Activated CD4-positive, alpha-beta T cell treated with anti-CD3 and anti-CD28 coated beads for 48 hours (primary cell): ENCODE results near the gene ACOT6.
"Not testable (repeated sequence)": the region's sequence is repeated elsewhere in the genome, so short reads cannot be mapped to it uniquely, and the experiment has no call there.

ENCODE experiments used
- DNase-seq: peaks from one replicate; pipeline ENCODE4 v3.0.0-alpha.2; 2020

The ACOT6 gene

DNA sequence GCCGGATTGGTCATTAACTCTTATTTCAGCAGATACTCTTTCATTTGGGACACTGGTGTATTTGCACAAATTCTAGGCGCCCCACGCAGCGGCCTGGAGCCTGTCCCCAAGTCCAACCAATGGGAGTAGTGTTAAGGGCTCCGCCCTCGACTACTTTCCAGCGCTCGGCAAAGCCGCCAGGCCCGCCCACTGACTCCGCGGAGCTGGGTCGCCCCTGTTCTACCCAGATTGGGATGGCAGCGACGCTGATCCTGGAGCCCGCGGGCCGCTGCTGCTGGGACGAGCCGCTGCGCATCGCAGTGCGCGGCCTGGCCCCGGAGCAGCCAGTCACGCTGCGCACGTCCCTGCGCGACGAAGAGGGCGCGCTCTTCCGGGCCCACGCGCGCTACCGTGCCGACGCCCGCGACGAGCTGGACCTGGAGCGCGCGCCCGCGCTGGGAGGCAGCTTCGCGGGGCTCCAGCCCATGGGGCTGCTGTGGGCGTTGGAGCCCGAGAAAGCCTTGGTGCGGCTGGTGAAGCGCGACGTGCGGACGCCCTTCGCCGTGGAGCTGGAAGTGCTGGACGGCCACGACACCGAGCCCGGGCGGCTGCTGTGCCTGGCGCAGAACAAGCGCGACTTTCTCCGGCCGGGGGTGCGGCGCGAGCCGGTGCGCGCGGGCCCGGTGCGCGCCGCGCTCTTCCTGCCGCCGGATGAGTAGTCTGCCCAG is at the start of gene ACOT6:
ACOT6 (plus strand) TSS at position 179 of the 707 bp plus-strand sequence; CDS start at position 234, 55 bp downstream.
- DNase-seq, result peak; percentile 80

DNA sequence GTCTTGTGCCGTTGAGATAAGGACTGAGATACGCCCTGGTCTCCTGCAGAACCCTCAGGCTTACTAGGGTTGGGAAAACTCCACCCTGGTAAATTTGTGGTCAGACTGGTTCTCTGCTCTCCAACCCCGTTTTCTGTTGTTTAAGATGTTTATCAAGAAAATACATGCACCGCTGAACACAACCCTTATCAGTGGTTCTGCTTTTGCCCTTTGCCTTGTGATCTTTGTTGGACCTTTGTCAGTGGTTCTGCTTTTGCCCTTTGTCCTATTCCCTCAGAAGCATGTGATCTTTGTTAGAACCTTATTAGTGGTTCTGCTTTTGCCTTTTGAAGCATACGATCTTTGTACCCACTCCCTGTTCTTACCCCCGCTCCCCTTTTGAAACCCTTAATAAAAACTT is 49.6 kb upstream of the ACOT6 start:
- DNase-seq, result not testable (repeated sequence)

DNA sequence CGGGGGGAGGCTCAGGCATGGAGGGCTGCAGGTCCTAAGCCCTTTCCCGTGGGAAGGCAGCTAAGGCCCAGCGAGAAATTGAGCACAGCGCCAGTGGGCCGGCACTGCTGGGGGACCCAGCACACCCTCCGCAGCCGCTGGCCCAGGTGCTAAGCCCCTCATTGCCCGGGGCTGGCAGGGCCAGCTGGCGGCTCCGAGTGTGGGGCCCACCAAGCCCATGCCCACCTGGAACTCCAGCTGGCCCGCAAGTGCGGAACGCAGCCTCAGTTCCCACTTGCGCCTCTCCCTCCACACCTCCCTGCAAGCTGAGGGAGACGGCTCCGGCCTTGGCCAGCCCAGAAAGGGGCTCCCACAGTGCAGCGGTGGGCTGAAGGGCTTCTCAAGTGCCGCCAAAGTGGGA is 45.9 kb upstream of the ACOT6 start:
- DNase-seq, result not testable (repeated sequence)

DNA sequence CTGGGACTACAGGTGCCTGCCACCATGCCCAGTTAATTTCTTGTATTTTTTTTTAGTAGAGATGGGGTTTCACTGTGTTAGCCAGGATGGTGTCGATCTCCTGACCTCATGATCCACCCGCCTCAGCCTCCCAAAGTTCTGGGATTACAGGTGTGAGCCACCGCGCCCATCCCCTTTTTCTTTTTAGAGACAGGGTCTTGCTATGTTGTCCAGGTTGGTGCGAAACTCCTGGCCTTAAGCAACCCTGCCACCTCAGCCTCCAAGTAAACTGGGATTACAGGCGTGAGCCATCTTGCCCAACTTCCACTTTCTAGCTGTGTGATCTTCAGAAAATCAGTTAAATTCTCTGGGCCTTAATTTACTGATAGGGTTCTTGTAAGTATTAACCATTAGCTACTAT is 45.4 kb upstream of the ACOT6 start:
- DNase-seq, result not testable (repeated sequence)

- peak; percentile 6 for DNase-seq
These were observed 45.0 kb upstream of the ACOT6 start for GRCh38 chr14:73567358-73567757.

GRCh38 chr14:73567951-73568885 is 44.1 kb upstream of the ACOT6 start:
- DNase-seq, result peak; percentile 47

- DNase-seq, result not testable (repeated sequence)
These were observed 43.5 kb upstream of the ACOT6 start for GRCh38 chr14:73568886-73569184.

GRCh38 chr14:73569185-73569958 is 42.9 kb upstream of the ACOT6 start, which contains the start of gene ACOT2:
Gene ACOT2 (plus strand): TSS chr14:73569213. CDS start chr14:73569241, 28 bp downstream.
- DNase-seq, result peak; percentile 89

- peak; percentile 80 for DNase-seq
These were observed 41.4 kb upstream of the ACOT6 start for GRCh38 chr14:73570913-73571312.

- not testable (repeated sequence) for DNase-seq
These were observed 39.3 kb upstream of the ACOT6 start for GRCh38 chr14:73573034-73573433.

DNA sequence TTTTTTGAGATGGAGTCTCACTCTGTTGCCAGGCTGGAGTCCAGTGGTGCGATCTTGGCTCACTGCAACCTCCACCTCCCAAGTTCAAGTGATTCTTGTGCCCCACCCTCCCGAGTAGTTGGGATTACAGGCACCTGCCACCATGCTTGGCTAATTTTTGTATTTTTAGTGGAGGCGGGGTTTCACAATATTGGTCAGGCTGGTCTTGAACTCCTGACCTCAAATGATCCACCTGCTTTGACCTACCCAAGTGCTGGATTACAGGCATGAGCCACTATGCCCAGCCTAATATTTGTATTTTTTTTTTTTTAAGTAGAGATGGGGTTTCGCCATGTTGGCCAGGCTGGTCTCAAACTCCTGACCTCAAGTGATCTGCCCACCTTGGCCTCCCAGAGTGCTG is 38.6 kb upstream of the ACOT6 start:
- not testable (repeated sequence) for DNase-seq

DNA sequence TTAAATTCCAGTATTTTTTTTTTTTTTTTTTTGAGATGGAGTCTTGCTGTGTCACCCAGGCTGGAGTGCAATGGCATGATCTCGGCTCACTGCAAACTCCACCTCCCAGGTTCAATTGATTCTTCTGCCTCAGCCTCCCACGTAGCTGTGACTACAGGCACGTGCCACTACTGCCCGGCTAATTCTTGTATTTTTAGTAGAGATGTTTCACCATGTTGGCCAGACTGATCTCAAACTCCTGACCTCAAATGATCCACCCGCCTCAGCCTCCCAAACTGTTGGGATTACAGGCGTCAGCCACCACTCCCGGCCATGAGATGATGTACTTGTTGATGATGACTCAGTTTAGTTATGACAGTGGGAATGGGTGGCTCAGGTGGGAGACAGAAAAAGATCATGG is 38.1 kb upstream of the ACOT6 start:
- not testable (repeated sequence) for DNase-seq

DNA sequence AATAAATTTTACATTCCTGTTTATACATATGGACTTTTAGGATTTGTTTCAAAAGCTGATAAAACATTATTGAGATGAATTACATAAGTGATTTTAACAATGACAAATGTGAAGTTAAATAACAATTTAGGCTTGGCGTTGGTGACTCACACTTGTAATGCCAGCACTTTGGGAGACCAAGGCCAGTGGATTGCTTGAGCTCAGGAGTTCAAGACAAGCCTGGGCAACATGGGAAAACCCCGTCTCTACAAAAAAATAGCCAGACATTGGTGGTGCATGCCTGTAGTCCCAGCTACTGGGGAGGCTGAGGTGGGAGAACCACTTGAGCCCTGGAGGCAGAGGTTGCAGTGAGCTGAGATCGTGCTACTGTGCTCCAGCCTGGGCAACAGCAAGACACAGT is 35.9 kb upstream of the ACOT6 start:
- DNase-seq, result no peak

- DNase-seq, result not testable (repeated sequence)
These were observed 35.1 kb upstream of the ACOT6 start for GRCh38 chr14:73577214-73577613.

DNA sequence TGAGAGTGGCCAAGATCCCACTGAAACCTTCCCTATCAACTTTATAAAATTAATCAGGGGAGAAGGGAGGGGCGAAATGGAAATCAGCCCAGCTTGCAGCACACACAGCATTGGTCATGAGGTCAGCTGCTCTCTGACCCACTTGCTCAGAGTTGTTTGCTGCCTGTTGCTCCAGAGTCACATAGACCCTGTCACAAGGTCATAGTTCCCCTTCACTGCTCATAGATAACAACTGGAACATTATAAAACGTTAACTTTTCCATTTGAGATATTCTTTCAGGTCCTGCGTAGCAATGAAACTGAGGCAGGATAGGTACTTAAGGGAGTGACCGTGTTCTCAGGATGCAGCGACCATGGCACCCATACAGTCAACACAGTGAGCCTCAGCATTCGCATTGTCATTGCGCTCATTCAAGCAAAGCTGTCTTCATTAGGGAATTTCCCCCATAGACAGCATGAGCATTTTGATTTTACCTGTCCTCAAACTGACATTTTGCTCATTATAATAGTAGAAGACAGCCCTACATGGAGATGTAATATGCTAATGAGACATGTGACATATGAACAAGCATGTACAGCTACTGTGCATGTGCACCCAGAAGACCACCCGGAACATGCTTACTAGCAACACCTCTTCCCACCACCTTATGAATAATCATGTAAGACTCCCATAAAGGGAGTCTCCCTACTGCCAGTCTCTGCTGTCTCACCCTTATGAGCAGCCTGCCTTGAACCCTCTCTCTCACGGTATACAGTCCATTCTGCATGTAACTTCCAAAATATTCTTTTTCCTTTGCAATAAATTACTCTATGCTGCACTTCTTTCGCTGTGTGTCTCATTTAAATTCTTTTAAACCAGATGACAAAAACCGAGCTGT is 30.0 kb upstream of the ACOT6 start:
- not testable (repeated sequence) for DNase-seq

DNA sequence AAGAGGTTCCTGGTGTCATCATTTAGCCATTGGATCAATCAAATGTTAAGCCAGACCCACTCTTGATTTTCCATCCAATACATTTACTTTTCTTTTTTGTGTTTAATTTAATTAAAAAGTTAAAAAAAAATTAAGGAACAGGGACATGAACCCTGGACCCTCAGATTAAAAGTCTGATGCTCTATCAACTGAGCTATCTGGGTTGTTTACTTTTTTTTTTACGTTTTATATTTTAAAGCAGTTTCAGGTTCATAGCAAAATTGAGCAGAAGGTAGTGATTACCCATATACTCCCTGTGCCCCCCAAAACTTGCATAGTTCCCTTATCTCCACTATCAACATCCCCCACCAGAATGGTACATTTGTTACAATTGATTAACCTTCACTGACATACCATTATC is 23.6 kb upstream of the ACOT6 start:
- DNase-seq, result no peak

DNA sequence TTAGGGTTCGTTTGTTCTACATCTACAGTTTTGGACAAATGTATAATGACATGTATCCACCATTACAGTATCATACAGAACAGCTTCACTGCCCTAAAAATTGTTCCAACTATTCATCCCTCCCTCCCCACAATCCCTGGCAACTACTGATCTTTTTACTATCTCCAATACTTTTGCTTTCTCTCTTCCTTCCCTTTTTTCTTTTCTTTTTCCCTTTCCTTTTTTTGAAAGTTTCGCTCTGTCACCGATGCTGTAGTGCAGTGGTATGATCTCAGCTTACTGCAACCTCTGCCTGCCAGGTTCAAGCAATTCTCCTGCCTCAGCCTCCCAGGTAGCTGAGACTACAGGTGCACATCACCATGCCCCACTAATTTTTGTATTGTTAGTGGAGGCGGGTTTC is 23.2 kb upstream of the ACOT6 start:
- no peak for DNase-seq

DNA sequence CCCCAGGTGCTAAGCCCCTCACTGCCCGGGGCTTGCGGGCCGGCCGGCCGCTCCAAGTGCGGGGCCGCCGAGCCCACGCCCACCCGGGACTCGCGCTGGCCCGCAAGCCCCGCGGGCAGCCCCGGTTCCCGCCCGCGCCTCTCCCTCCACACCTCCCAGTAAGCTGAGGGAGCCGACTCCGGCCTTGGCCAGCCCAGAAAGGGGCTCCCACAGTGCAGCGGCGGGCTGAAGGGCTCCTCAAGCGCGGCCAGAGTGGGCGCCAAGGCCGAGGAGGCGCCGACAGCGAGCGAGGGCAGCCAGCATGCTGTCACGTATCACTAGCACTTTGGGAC is 21.7 kb upstream of the ACOT6 start:
- not testable (repeated sequence) for DNase-seq

- DNase-seq, result peak; percentile 57
These were observed 20.4 kb upstream of the ACOT6 start, which contains the start of gene ACOT4 for GRCh38 chr14:73591690-73592449. Gene ACOT4 (plus strand): TSS chr14:73591873. CDS start chr14:73591960, 87 bp downstream.

DNA sequence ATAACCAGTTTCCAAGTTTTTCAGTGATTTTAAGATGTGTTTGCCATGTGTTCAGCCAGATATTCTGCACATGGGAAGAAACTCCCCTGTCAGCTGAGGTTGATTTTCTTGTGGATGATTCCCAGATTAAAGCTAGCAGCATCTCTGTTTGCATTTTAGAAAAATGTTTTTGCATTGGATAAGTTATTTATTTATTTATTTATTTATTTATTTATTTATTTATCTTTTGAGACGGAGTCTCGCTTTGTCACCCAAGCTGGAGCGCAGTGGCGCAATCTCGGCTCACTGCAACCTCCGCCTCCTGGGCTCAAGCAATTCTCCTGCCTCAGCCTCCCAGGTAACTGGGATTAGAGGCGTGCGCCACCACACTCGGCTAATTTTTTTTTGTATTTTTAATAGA is 17.8 kb upstream of the ACOT6 start:
- DNase-seq, result no peak

DNA sequence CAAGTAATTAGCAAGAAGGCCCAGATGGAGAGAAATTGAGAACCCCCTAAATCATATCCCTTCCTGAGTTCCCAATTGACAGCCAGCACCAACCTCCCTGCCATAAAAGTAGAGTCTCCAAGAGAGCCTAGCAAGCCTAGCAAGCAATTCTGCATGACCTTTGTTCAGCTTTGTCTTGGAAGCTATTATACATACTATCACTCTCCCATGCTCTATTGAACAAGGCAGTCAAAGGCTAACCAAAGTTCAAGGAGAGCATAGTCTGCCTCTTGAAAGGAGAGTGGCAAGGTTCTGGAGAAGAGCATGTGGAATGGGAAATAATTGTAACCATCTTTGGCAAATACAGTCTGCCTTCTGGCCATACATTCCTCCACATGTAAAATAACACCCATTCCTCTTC is 12.8 kb upstream of the ACOT6 start:
- no peak for DNase-seq
